K562 (cell line): ENCODE data around the gene DNAJB6. TPM values are rescaled to one million over a fixed set of nuclear protein-coding genes. Genes with fewer than 3 reads are reported as not detected.

Experiments
- ARID2 ChIP-seq: fragments of 450-650 bp; IDR thresholded peaks from 2 replicates; pipeline ENCODE4 v1.6.1; 2017; ENCODE audit warnings: antibody characterized with exemption, mild to moderate bottlenecking
- ATF1 ChIP-seq, 2 experiments: fragments of 450-650 bp in 1 of 2; IDR thresholded peaks; 2 replicates each; pipeline ENCODE4 v1.6.1; 2016; ENCODE audit warnings: missing compliant biosample characterization in 1 of 2, missing genetic modification characterization in 1 of 2
- GTF2A2 ChIP-seq: IDR thresholded peaks from 2 replicates; pipeline ENCODE4 v1.6.1; 2016; ENCODE audit warnings: mild to moderate bottlenecking, missing genetic modification characterization, missing compliant biosample characterization
- IRF9 ChIP-seq: fragments of 450-650 bp; IDR thresholded peaks from 2 replicates; pipeline ENCODE4 v1.6.1; 2016; ENCODE audit warnings: missing biosample characterization, missing genetic modification characterization
- NCOA6 ChIP-seq: fragments of 450-650 bp; IDR thresholded peaks from 2 replicates; pipeline ENCODE4 v1.6.1; 2017; ENCODE audit warnings: mild to moderate bottlenecking
- NR2C1 ChIP-seq, 2 experiments: fragments of 450-650 bp; IDR thresholded peaks; 2 replicates each; pipeline ENCODE4 v1.6.1; 2017; ENCODE audit warnings: mild to moderate bottlenecking in 2 of 2, antibody characterized with exemption in 1 of 2, inconsistent platforms in 1 of 2, missing compliant biosample characterization in 1 of 2, missing genetic modification characterization in 1 of 2
- PBX2 ChIP-seq, 2 experiments: IDR thresholded peaks in 1 of 2; conservative IDR thresholded peaks in 1 of 2; 2 replicates each; pipeline ENCODE4 v1.6.1; 2016; ENCODE audit warnings: low read depth in 2 of 2, mild to moderate bottlenecking in 1 of 2, missing compliant biosample characterization in 1 of 2, missing genetic modification characterization in 1 of 2, moderate library complexity in 1 of 2
- RREB1 ChIP-seq: fragments of 250-450 bp; sonication (Bioruptor Pico); IDR thresholded peaks from 2 replicates; pipeline ENCODE4 v1.4.0; 2020
- ZBTB2 ChIP-seq: fragments of 450-650 bp; IDR thresholded peaks from 2 replicates; pipeline ENCODE4 v1.6.1; 2016; ENCODE audit warnings: antibody characterized with exemption
- ZC3H11A ChIP-seq: IDR thresholded peaks from 2 replicates; pipeline ENCODE4 v1.6.1; 2012; ENCODE audit warnings: low read depth, low read length, improper control_type of control experiment
- ZHX1 ChIP-seq: fragments of 150-350 bp; conservative IDR thresholded peaks from 2 replicates; pipeline ENCODE4 v1.6.1; 2014; ENCODE audit warnings: low read length
- ZNF134 ChIP-seq: fragments of 250-450 bp; sonication (Bioruptor Pico); conservative IDR thresholded peaks from 2 replicates; pipeline ENCODE4 v1.4.0; 2020
- ZNF384 ChIP-seq: IDR thresholded peaks from 2 replicates; pipeline ENCODE4 v1.6.1; 2012; ENCODE audit warnings: low read depth, low read length, improper control_type of control experiment
- polyA plus RNA-seq, 8 experiments: library from polyadenylated mRNA; depleted of rRNA in 4 of 8; stranded (reverse) in 5 of 8; unstranded in 3 of 8; fragments of >200 nt; fragmentation: Nextera tagmentation in 2 of 8; fragmentation: Illumina TruSeq in 1 of 8; extraction: Ambion mirVana in 2 of 8; extraction: Trizol in 1 of 8; gene quantifications; 2 replicates each; pipeline versions ENCODE4 v1.2.1 to v1.2.3, GENCODE V29; 2011 to 2014; ENCODE audit warnings: inconsistent platforms in 1 of 8, missing spikeins in 1 of 8
- total RNA-seq, 7 experiments: library from RNA; depleted of rRNA in 6 of 7; stranded (reverse); fragments of >200 nt in 6 of 7; fragmentation: Illumina TruSeq in 2 of 7; extraction: Trizol in 2 of 7; gene quantifications; 2 replicates each; pipeline versions ENCODE4 v1.2.1 to v1.2.3, GENCODE V29; 2011 to 2021; ENCODE audit warnings: low replicate concordance in 1 of 7

The DNAJB6 gene
- total and polyA plus RNA-seq, 9 of the 15 experiments (the other 6 are each of a cell fraction or from before 2014, with no cell fraction given), result 84.5 to 158 (median 135) TPM

- TF ChIP-seq IRF9 (tag) (no peak), PBX2 (CRISPR knock-in tag; IDR thresholded peaks at IDR 0.05; ENCODE audit: low read depth) (no peak), PBX2 (tag; conservative IDR thresholded peaks at IDR 0.05; ENCODE audit: low read depth) (no peak), RREB1 (no peak), ZNF384 (no peak), NR2C1 (IDR thresholded peaks at IDR 0.05) (no peak; the same call in 1 of the 2 replicates), NR2C1 (tag; IDR thresholded peaks at IDR 0.05) (no peak), ARID2 (no peak), GTF2A2 (tag) (no peak), ZHX1 (no peak), NCOA6 (no peak), ZC3H11A (no peak), ATF1 (CRISPR knock-in tag; IDR thresholded peaks at IDR 0.05) (no peak), ATF1 (tag; IDR thresholded peaks at IDR 0.05) (peak; percentile 53), ZBTB2 (0 out of 2 replicates have a peak, but pooled peaks have one; percentile 53), ZNF134 (CRISPR knock-in tag) (no peak)
These were observed 66.2 kb downstream of the DNAJB6 start (continued) for GRCh38 chr7:157402911-157403534.
